ENCODE data around the gene ATP2B3.

The ATP2B3 gene

DNA sequence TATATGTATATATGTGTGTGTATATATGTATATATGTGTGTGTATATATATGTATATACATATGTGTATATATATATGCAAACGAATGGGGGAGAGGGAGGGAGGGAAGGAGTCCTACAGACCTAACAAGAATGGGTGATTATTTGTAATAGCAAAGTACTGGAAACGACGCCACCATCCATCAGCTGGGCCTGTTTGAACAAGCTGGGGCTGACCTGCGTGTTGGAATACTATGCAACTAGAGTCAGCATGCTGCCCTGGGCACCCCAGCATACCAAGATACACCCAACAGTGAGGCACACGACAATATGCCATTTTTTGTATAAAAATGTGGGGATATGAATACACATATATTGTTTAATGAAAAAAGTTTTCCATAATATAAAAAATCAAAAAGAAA lies 103.1 kb downstream of the ATP2B3 start:
- DNase-seq (ENCODE audit: low read depth): no peak

DNA sequence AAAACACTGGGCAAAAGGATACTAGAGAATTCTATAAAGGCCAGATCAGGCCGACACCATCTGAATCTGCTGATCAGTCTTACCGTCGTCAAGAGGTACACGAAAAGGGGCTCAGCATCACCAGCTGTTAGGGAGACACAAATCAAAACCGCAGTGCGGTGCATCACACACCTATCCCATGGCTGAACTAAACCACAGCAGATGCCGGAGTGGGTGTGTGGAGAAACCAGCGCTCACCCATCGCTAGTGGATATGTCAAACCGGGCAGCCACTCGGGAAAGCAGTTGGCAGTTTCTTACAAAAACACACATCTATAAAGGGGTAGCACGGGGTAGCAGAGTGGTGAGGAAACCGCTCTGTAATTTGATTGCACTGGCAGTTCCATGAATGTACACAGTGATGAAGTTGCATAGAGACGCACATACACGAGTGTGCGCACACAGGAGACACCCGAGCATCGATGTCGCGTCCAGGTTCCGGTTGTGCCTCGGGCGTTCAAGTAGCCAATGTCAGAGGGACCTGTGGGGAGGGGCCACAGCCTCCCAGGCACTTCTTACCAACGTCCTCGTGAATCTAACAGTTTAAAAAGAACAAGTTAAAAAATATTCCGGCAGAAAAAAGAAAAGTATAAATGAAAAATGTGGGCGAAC lies 104.6 kb downstream of the ATP2B3 start:
- no peak for DNase-seq (ENCODE audit: low read depth)

DNA sequence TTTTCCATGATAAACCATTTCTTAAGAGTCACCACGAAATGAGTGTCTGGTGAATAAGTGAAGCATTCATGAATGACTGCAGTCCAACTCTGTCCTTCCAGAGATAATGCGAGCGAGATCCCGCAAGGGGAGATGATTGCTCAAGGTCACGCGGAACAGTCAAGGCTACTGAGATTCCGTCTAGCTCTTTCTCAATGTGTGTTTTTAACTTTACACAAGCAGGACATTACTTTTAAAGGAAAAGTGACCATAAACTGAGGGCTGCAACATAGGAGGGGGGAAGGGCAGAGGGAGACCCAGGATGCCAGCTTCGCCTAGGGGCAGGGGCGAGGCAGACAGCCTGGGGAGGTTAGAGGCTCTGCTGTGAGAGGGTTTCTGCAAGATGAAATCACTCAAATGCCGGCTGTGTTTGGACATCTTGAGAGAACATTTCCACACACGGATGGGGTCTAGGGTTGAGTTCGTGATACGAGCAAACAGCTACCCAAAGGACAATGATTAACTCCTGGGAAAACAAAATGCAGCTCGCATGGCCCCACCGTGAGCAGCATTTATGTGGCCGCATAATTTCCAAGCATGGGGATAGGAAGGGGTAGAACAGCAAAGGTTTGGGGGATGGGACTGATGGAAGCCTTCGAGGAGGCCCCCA lies 105.3 kb downstream of the ATP2B3 start:
- DNase-seq (ENCODE audit: low read depth): no peak

DNA sequence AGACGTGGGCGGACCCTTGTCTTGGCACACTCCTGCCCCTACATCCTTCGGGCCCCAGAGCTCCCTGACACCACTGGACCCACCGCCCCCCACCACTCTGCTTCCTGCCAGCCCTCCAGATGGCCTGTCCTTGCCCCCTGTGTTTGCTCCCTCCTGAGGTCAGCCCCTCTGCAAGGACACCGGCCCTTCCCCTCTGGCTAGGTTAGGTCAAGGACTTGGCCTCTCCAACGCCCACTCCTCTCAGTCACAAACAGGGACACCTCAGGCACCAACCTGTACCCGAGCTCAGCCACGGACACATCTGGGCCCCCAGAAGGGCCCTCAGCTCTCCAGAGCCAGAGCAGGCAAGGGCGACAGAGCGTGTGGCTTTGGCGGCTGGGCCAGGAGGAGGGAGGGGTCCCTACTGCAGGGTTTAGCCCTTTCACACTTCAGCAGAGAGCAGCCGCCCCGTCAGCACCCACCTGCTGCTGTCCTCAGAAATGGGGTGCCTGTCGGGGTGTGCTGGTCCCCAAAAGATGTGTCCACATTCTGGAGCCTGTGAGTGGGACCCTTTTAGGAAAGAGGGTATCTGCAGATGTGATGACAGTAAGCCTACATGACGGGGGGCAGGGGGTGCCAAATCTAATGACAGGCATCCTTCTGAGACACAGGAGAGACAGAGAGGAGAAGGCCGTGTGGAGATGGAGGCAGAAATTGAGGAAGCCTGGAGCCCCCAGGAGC lies 106.0 kb downstream of the ATP2B3 start:
- DNase-seq (ENCODE audit: low read depth): no peak

DNA sequence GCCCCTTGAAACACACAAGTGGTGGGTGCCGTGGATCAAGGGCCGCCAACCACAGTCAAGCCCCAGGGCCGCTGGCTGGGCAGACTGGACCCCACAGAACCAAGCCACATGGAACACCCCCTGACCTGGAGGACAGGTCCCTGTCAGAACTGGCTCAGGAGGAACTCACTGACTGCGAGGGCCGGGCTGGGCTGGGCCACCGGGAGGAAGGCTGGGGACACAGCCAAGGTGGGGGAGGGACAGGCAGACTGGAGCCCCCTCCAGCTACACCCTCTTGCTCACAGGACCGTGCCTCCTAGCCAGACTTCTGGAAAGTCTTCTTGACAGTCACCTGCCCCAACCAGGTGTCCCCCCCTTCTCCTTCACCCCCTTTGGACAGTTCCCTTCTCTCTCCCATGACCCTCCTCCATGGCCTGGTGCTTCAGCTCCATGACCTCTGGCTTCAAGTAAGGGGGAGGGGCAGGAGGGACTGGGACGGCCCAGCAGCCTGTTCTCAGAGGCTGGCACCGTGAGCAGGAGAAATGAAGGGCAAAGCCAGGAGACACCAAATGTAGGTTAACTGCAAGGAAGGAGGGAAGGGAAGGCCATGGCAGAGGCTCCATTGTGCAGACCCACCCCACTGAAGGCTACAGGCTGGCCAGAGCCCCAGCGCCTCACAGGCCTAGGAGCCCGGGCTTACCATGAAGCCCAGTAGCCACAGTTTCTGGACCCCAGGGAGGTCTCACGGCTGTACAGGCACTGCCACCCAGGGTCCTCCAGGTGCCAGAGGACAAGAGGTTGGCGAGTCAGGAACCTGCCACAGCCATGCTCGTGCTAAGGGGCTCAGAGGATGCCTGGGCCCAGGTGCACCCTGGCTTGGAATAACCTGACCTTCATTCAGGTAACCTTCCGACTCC lies 107.0 kb downstream of the ATP2B3 start:
- DNase-seq (ENCODE audit: low read depth): no peak

DNA sequence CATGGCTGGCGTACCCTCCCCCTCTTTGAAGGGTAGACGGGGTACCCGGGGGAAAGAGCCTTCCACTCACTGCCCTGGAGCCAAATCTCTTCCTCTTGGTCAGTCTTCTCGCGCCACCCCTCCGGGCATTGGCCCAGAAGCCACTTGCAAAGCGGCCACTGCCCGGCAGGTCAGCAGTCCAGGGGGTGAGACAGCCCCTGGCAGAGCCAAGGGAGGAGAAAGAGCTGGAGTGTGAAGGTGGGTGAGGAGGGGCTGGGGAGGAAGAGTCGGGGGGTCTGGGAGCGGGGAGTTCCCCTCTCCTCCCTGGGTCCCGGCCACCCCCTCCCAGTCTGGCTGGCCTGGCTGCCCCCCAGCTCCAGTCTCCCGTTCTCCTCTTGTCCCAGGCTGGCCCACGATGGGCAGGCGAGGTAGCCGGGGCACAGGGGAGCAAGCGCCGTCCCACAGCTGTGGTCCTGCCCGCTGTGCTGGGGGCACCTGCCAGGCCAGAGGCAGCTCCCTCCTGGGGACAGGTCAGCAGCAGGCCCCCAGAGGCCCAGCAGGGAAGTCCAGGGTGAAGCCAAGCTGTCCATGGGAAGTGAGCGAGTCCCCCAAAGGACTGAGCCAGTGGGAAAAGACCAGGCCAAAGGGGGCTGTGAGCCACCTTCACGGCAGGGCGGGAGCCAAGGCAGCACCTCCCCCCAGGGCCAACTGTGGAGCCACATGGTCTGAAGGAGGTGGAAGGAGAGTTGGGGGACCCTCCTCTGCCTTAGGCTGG lies 108.0 kb downstream of the ATP2B3 start:
- DNase-seq (ENCODE audit: low read depth): no peak

DNA sequence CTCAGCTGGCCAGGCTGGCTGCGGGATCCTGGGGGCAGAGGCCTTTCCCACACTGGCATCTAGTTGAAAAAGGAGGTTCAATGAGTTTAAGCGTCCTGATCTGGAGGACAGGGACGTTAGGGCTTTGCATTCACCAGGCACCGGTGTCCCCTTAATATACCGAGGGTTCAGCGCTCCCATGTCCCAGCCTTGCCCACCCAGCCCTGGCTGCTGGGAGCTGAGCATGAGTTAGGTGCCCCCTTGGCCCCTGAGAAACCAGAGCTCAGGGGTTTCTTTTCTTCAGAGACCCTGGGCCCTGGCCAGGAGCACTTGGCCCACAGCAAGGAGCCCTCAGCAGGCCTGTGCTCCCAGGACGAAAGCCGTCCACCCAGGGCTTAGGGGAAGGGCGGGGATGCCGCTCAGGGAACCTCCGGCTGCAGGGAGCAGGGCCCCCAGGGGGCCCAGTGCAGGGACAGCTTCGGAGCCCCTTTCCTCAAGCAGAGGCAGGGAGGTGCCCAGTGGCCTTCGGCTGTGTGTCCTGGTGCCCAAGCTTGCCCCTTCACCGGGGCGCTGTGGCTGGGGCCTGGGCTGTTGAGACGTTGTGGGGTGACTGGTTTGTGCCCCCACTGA lies 108.7 kb downstream of the ATP2B3 start:
- no peak for DNase-seq (ENCODE audit: low read depth)

DNA sequence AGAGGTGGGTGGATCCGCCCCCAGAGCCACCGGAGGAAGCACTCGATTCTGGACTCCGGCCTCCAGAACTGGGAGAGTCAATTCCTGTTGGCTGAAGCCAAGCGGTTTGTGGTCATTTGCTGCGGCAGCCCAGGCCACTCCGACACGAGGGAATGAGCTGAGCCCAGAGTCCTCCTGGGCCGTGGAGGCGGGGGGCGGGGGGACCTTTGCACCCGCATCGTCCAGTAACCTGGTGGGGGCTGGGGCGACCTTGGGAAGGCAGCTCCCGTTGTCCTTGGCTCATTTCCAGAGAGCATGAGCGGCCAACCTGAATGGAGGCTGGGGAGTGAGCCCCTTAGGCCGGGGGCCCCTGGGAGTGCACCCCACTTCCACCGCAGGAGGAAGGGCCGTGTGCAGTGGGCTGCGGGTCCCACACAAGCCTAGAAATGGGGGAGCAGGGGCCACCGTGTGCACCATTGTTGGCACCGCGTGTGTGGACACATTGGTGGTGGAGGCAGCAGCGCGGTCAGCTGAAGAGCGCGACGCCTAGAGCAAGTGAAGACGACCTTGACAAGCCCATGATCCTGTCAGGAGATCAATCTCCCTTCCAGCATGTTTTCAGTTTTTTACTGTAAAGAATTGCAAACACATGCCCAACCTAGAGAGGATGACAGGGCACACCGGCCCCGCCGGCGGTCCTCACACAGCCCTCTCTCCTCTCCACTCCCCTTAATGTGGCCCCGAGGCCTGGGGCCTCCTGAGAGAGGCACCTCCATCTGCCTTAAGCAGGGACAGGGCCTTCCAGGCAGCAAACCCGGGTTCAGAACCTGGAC lies 109.6 kb downstream of the ATP2B3 start:
- DNase-seq (ENCODE audit: low read depth): no peak

DNA sequence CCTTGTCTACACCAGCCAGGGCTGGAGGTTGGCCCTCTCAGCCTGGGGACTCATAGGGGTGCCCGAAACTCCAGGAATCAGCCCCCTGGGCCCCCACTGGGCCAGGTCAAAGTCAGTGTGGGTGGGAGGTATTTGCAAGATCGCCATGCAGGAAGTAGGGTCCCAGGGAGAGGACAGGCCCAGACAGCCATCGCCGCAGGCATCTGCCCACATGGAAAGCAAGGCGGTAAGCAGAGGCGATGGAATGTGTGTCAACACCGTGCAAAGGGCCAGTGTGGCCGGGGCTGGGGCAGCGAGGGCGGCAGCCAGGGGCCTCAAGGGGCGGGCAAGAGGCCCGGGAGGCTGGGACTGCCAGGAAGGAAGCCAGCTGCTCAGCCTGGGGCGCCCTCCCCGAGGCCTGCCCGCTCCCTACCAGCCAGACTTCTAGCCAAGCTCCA lies 110.3 kb downstream of the ATP2B3 start:
- DNase-seq (ENCODE audit: low read depth): no peak

DNA sequence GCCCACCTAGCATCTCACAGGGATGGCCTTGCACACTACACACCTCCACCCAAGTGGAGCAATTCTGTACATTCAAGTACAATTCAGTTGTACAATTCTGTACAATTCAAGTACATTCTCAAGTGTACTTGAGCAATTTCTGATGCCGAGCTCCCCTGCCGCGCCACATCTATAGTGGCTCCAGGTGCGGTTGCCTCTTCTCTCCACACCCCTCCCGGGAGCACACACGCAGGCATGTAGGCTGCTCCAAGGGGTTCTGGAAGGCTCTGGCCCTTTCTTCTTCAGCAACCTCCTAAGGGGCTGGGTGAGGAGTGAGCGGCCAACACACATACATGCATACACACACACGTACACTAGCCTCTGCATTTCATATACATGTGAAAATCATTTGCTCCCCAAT lies 110.7 kb downstream of the ATP2B3 start:
- no peak for DNase-seq (ENCODE audit: low read depth)

DNA sequence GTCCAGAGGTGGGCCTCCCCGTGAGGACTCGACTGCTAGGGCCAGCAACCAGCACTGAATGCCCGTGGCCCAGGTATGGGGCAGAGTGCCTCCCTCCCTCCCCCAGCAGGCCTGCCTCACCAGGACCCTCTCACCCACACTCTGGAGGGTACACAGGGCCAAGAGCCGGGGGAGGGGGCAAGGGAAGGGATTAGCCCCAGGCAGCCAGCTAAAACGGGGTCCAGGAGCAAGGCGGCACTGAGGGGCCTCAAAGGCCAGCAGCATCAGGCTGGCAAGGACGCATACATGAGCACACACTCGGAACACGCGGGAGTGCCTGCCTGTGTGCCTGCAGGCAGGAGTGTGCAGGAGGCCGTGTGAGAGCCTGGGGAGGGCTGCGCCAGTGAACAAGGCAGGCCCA lies 111.2 kb downstream of the ATP2B3 start:
- DNase-seq (ENCODE audit: low read depth): no peak

DNA sequence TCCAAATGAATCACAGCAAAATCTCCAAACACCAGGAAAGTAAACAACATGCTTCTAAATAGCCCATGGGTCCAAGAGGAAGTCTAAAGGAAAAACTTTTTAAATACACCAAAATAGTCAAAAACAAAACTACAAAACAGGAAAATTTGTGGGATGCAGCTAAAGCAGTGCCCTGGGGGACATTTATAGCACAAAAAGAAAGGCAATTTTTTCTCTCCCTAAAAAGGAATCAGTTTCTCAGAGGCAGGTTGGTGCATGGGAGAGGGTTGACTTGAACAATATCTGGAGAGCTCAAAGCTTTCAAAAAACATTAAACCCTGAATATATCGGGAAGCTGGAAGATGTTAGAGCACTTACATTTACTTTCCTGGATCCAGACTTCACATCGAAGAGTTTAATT lies 113.9 kb downstream of the ATP2B3 start:
- no peak for DNase-seq (ENCODE audit: low read depth)

DNA sequence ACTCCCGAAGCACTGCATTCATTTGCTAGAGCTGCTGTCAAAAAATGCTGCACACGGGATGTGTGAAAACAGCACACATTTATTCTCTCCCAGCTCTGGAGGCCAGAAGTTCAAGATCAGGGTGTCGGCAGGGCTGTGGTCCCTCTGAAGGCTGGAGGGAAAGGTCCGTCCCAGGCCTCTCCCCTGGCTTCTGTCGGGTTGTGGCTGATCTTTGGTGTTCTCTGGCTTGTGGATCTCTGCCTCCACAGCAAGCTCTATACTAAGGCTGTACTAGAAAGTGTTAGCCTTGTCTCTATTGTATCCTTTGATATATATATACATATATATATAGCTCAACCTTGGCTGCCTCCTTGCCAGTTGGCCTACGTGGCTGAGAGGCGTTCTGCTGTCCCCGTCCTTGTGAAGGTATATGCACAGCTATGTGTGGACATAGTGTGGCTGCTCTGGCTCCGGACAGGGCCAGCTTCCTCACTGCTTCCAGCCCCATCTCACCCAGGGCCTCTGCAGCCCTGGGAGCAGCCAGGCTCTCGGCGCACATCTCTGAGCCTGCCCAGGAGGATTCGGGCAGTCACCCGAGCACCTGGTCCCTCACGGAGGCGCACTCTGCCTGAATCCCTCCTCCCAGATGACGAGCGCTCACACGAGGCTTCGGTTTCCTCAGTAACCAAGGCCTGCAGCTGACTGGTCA lies 114.6 kb downstream of the ATP2B3 start:
- no peak for DNase-seq (ENCODE audit: low read depth)
